PC-3 (cell line): ENCODE measurements around the gene CALHM2.

Experiments
- CTCF ChIP-seq: fragments of 300-600 bp; sonication (generic); conservative IDR thresholded peaks from 2 replicates; pipeline ENCODE4 v1.5.1; 2017; ENCODE audit warnings: antibody characterized with exemption, low read depth, mild to moderate bottlenecking, low read length
- EZH2 ChIP-seq: fragments of 300-600 bp; sonication (generic); IDR thresholded peaks from one replicate; pipeline ENCODE4 v1.6.1; 2017; ENCODE audit warnings: antibody characterized with exemption, mild to moderate bottlenecking, low read length; ENCODE audit not compliant: unreplicated experiment
- EZH2phosphoT487 ChIP-seq: fragments of 300-600 bp; sonication (generic); IDR thresholded peaks from 2 replicates; pipeline ENCODE4 v1.6.1; 2018; ENCODE audit warnings: mild to moderate bottlenecking, antibody characterized with exemption, low read length, borderline replicate concordance

DNA sequence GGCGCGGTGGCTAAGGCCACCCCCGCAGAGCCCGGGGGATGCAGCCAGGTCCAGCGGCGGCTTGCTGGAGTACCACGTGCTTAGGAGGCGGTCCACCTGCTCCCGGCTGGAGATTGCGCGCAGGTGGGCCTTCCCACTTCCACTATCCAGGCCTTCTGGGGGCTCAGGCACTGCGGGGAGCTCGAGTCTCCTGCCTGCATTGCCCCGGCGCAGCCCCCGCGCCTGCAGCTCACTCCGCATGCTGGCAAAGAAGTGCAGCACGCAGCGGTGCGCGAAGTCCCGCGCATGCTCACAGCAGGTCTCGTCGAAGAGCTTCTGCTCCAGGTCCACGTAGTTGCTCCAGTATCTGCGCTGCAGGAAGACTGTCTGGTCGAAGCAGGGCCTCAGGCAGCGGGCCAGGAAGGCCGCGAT, 21.1 kb upstream of the CALHM2 start:
- TF ChIP-seq CTCF (no peak), EZH2 (no peak), EZH2phosphoT487 (no peak)
